Stomach (tissue), 9 donors: ENCODE results near the gene KIF6. TPM values are rescaled to one million over a fixed set of nuclear protein-coding genes. Genes with fewer than 3 reads are reported as not detected.

Experiments
- DNase-seq, 2 donors: peaks; one replicate each; pipeline versions ENCODE4 v3.0.0 to v3.0.0-alpha.2; 2013 to 2019
- H3K27ac ChIP-seq, 5 donors: fragments of 200-600 bp in 4 of 5; sonication (generic) in 4 of 5; one replicate each; pipeline ENCODE4 v1.5.1; 2013 to 2019; ENCODE audit warnings: mild to moderate bottlenecking in 1 of 5, moderate library complexity in 1 of 5
- H3K27me3 ChIP-seq, 3 donors: fragments of 200-600 bp; sonication (generic); one replicate each; pipeline ENCODE4 v1.5.1; 2017 to 2019; ENCODE audit warnings: mixed run types in 1 of 3
- H3K36me3 ChIP-seq, 4 donors: fragments of 200-600 bp; sonication (generic); 1 replicate in 3 of 4; 2 replicates in 1 of 4; pipeline ENCODE4 v1.5.1; 2016 to 2019
- H3K4me1 ChIP-seq, 4 donors: fragments of 200-600 bp; sonication (generic); one replicate each; pipeline ENCODE4 v1.5.1; 2016 to 2019
- H3K4me3 ChIP-seq, 4 donors: fragments of 200-600 bp; sonication (generic) in 3 of 4; one replicate each; pipeline ENCODE4 v1.5.1; 2016 to 2019; ENCODE audit warnings: mild to moderate bottlenecking in 1 of 4
- H3K9me3 ChIP-seq, 4 donors: fragments of 200-600 bp; sonication (generic); one replicate each; pipeline ENCODE4 v1.5.1; 2016 to 2019
- EP300 ChIP-seq: sonication (generic); formaldehyde crosslinking; IDR thresholded peaks from one replicate; pipeline ENCODE4 v1.6.1; 2017; ENCODE audit warnings: antibody characterized with exemption
- POLR2A ChIP-seq, 4 donors: fragments of 450-650 bp; IDR thresholded peaks; one replicate each; pipeline ENCODE4 v1.6.1; 2016; ENCODE audit warnings: antibody characterized with exemption in 4 of 4, control low read depth in 2 of 4, mild to moderate bottlenecking in 1 of 4, moderate library complexity in 1 of 4
- POLR2AphosphoS5 ChIP-seq, 3 donors: sonication (generic); formaldehyde crosslinking; IDR thresholded peaks; one replicate each; pipeline ENCODE4 v1.6.1; 2016; ENCODE audit warnings: antibody characterized with exemption in 3 of 3
- WGBS, 5 donors: extraction: QIAGEN DNeasy Blood & Tissue Kit in 3 of 5; methylation state at CpG; one replicate each; pipeline versions ENCODE4 v1.1.5 to v1.1.7; 2013 to 2018; 5-methylcytosine and 5-hydroxymethylcytosine counted together
- intact Hi-C: fragments of 100-400 bp; cut with DNase I; formaldehyde crosslinking; loops from one replicate; pipeline ENCODE4 v1.15.1; 2023; ENCODE audit warnings: low total_unique reads
- polyA plus RNA-seq, 3 donors: library from polyadenylated mRNA; stranded (reverse); fragments of 200-250 nt; gene quantifications; one replicate each; pipeline ENCODE4 v1.2.3, GENCODE V29; 2013
- total RNA-seq, 5 donors: library from RNA; depleted of rRNA; stranded (reverse); fragments of >200 nt; gene quantifications; one replicate each; pipeline versions ENCODE4 v1.1.0 to v1.2.3, GENCODE V29; 2014 to 2016
- TF ChIP-seq, protein P1 (sequence below), 7 experiments: fragments of 450-650 bp in 4 of 7; fragments of 200-600 bp in 3 of 7; sonication (generic) in 3 of 7; IDR thresholded peaks; one replicate each; pipeline ENCODE4 v1.5.1; 2016 to 2019; ENCODE audit warnings: antibody characterized with exemption in 7 of 7, control low read depth in 2 of 7, mild to moderate bottlenecking in 1 of 7
- donor health status: healthy with polysubstance abuse.
- donor health status: Bipolar disorder and iron deficiency.
- donor health status: healthy.

Gene KIF6
- total and polyA plus RNA-seq, 8 donors: 0.25 to 9.8 (median 0.37) TPM; not detected in 3

DNA sequence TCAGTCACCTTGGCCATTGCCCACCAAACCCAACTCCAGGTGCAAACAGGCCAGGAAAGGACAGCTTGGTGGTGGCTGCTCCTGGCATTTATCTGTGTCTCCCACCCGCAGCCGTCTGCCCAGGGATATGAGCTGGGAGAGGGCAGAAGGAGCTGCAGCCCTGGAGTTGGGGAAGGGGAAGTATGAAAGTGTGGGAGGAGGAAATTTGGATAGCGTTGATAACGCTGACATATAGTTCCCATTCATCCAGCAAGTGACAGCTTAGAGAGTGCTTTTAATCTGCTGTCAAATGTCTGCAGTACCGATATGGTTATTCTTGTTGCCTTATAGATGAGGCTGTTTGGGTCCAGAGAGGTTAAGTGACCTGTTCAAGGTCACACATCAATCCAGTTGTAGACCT lies 403.4 kb downstream of the KIF6 start:
- TF ChIP-seq POLR2AphosphoS5 (IDR thresholded peaks at IDR 0.05) (no peak), POLR2A (IDR thresholded peaks at IDR 0.05) (no peak), EP300 (no peak)
- TF ChIP-seq, protein P1, sequence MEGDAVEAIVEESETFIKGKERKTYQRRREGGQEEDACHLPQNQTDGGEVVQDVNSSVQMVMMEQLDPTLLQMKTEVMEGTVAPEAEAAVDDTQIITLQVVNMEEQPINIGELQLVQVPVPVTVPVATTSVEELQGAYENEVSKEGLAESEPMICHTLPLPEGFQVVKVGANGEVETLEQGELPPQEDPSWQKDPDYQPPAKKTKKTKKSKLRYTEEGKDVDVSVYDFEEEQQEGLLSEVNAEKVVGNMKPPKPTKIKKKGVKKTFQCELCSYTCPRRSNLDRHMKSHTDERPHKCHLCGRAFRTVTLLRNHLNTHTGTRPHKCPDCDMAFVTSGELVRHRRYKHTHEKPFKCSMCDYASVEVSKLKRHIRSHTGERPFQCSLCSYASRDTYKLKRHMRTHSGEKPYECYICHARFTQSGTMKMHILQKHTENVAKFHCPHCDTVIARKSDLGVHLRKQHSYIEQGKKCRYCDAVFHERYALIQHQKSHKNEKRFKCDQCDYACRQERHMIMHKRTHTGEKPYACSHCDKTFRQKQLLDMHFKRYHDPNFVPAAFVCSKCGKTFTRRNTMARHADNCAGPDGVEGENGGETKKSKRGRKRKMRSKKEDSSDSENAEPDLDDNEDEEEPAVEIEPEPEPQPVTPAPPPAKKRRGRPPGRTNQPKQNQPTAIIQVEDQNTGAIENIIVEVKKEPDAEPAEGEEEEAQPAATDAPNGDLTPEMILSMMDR (IDR thresholded peaks at IDR 0.05): no peak
- intact Hi-C loops: no loop called here
- no peaks in the 10 kb centered on the region for H3K36me3 ChIP-seq
- no peaks in the 10 kb centered on the region for H3K9me3 ChIP-seq
- DNase-seq: no peak
- no peak overlapping the region for H3K4me3 ChIP-seq
- peaks cover 0 to 7% (median 0%) of the 10 kb centered on the region in 4 donors for H3K4me1 ChIP-seq
- WGBS, 5 donors: 64 to 87% (median 76%) methylated on average over 5 of the region's 5 CpGs
- no peak overlapping the region for H3K27ac ChIP-seq
- peaks cover 0 to 19% (median 0%) of the 10 kb centered on the region in 3 donors for H3K27me3 ChIP-seq

DNA sequence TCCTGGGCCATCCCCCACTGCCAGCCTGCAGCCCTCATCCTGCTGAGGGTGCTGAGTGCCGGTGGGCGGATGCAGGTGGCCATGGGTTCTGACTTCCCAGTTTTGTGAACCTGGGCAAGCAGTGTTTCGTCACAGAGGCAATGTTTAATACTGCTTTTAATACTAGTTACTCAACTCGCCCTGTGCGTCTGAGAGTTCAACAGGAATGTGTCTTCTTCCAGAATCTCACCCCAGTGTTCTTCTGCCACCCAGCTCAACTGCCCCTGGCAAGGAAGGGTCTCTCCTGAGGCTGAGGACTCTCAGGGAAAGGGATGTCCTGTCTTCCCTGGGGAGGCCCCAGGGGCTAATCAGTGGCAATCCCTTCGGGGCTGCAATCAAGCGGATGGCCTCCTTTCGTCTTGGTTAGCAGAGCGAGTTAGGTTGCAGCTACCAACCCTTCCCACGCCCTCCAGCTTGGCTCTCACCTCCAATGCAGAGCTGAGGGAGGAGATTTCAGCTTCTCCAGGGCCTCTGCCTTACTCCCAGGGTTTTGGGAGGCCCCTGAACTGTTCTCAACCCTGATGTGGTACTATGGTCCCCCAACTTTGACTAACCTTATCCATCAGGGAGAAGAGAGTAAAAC lies 404.7 kb downstream of the KIF6 start:
- no peak overlapping the region for H3K4me3 ChIP-seq
- TF ChIP-seq, protein P1 (IDR thresholded peaks at IDR 0.05): no peak
- no peak for TF ChIP-seq POLR2A (IDR thresholded peaks at IDR 0.05)
- no peak for TF ChIP-seq POLR2AphosphoS5 (IDR thresholded peaks at IDR 0.05)
- no peak for TF ChIP-seq EP300
- H3K9me3 ChIP-seq: no peaks in the 10 kb centered on the region
- WGBS, 5 donors: 61 to 69% (median 67%) methylated on average over 10 of the region's 10 CpGs
- intact Hi-C loops: no loop called here
- H3K4me1 ChIP-seq: peaks cover 0 to 7% (median 0%) of the 10 kb centered on the region in 4 donors
- no peak overlapping the region for H3K27ac ChIP-seq
- no peak for DNase-seq
- H3K36me3 ChIP-seq: no peaks in the 10 kb centered on the region
- peaks cover 0 to 32% (median 0%) of the 10 kb centered on the region in 3 donors for H3K27me3 ChIP-seq

DNA sequence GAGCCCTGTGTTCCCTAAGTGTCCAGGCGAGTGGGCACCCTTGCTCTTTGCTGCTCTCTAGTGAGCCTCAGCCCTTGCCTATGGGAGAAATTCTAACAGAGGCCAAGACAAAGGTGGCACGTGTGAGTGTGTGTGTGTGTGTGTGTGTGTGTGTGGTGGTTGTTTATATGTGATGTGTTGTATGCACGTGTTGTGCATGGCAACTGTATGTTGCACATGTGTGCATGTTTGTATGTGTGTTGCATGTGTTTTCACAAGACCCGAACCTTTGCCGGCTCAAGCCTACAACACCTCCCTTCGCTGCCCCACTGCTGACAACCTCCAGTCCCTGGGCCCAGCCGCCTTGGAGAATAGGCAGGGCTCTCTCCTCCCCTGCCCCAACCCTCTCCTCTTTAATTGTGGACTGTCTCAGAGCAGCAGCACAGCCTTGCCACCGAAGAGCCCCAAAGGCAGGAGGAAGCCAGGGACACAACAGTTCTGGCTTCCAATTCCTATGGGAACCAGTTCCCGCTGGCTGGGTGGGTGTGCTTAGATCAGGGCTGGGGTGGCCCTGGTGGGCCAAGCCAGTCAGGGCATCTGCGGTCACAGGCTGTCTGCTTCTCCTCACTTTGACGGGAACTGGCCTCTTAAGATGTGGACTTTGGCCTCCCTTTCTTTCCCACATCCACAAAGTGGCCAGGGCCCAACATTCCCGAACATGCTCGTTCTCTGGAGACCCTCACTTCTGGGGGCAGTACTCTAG lies 405.4 kb downstream of the KIF6 start:
- H3K4me1 ChIP-seq: peaks cover 0 to 7% (median 0%) of the 10 kb centered on the region in 4 donors
- H3K9me3 ChIP-seq: no peaks in the 10 kb centered on the region
- peaks cover 0 to 39% (median 5%) of the 10 kb centered on the region in 3 donors for H3K27me3 ChIP-seq
- no peaks in the 10 kb centered on the region for H3K36me3 ChIP-seq
- H3K27ac ChIP-seq: no peak overlapping the region
- TF ChIP-seq, protein P1 (IDR thresholded peaks at IDR 0.05): no peak
- TF ChIP-seq POLR2AphosphoS5 (IDR thresholded peaks at IDR 0.05): no peak
- TF ChIP-seq EP300: no peak
- TF ChIP-seq POLR2A (IDR thresholded peaks at IDR 0.05): no peak
- 57 to 64% (median 58%) methylated on average over 12 to 13 of the region's 13 CpGs for WGBS, 5 donors
- DNase-seq: peak in 1 of 2 donors; percentile 47
- no peak overlapping the region for H3K4me3 ChIP-seq
- intact Hi-C loops: loop anchor here (10.0 kb wide), 1 partner anchor 345 kb away; no protein-coding TSS in a partner anchor

DNA sequence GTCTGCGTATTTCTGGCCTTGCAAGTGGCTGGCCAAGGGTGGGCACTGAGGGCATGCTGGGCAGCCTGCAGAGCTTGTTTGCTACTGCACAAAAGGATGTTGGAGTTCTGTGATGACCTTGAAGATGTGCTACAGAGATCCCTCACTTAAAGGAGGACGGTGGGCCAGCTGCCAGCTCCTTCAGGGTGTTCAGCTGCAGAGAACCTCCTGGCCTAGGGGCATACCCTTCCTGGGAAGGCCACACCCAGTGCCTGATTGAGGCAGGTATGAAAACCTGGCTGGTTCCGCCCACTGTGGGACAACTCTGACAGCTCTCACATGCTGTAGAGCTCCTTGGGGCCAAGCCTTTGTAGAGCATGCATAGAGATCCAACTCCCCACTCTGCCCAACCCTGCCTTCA lies 408.0 kb downstream of the KIF6 start:
- Histone ChIP-seq H3K27ac (no peak overlapping the region), H3K27me3 (peaks cover 5 to 62% (median 30%) of the 10 kb centered on the region in 3 donors), H3K36me3 (no peaks in the 10 kb centered on the region), H3K4me1 (peaks cover 13 to 32% (median 20%) of the 10 kb centered on the region in 4 donors), H3K4me3 (no peak overlapping the region), H3K9me3 (no peaks in the 10 kb centered on the region)
- 83 to 89% (median 86%) methylated on average over 3 of the region's 3 CpGs for WGBS, 5 donors
- TF ChIP-seq, protein P1 (IDR thresholded peaks at IDR 0.05): no peak
- no peak for TF ChIP-seq POLR2AphosphoS5 (IDR thresholded peaks at IDR 0.05)
- no peak for TF ChIP-seq EP300
- no peak for TF ChIP-seq POLR2A (IDR thresholded peaks at IDR 0.05)
- intact Hi-C loops: loop anchor here (10.0 kb wide), 1 partner anchor 342 kb away; no protein-coding TSS in a partner anchor
- no peak for DNase-seq
